SK-N-SH (cell line): ENCODE results near the gene NUDT14.

Experiments
- CTCF ChIP-seq: fragments of 200-600 bp; sonication (generic); IDR thresholded peaks from 2 replicates; pipeline ENCODE4 v1.6.1; 2017; ENCODE audit warnings: antibody characterized with exemption, mild to moderate bottlenecking, moderate library complexity
- EZH2phosphoT487 ChIP-seq: fragments of 200-600 bp; sonication (generic); IDR thresholded peaks from 2 replicates; pipeline ENCODE4 v1.6.1; 2017; ENCODE audit warnings: low read depth, mixed run types, mild to moderate bottlenecking, antibody characterized with exemption, moderate library complexity, borderline replicate concordance
- POLR2AphosphoS5 ChIP-seq: IDR thresholded peaks from 2 replicates; pipeline ENCODE4 v1.6.1; 2012; ENCODE audit warnings: low read depth, low read length
- RCOR1 ChIP-seq: fragments of 150-350 bp; IDR thresholded peaks from 2 replicates; pipeline ENCODE4 v1.6.1; 2017; ENCODE audit warnings: antibody characterized with exemption, low read length

GRCh38 chr14:105218611-105219010 lies 37.5 kb upstream of the NUDT14 start:
- TF ChIP-seq CTCF, result no peak
- no peak for TF ChIP-seq RCOR1
- no peak for TF ChIP-seq POLR2AphosphoS5
- TF ChIP-seq EZH2phosphoT487, result no peak
